Esophagus squamous epithelium (tissue), 5 donors: ENCODE measurements around the gene NLGN1. TPM values are rescaled to one million over a fixed set of nuclear protein-coding genes. Genes with fewer than 3 reads are reported as not detected.

Experiments
- DNase-seq: peaks from one replicate; lab custom pipeline; 2025; lab: John Stamatoyannopoulos, UW
- H3K27ac ChIP-seq, 4 donors: fragments of 200-600 bp; sonication (generic); one replicate each; pipeline ENCODE4 v1.5.1; 2016 to 2019; ENCODE audit warnings: mild to moderate bottlenecking in 1 of 4
- H3K27me3 ChIP-seq, 4 donors: fragments of 200-600 bp; sonication (generic); 1 replicate in 3 of 4; 2 replicates in 1 of 4; pipeline versions ENCODE4 v1.5.1 to v1.6.0; 2017 to 2021; ENCODE audit warnings: antibody characterized with exemption in 1 of 4
- H3K36me3 ChIP-seq, 3 donors: fragments of 200-600 bp; sonication (generic); one replicate each; pipeline ENCODE4 v1.5.1; 2016 to 2019
- H3K4me1 ChIP-seq, 3 donors: fragments of 200-600 bp; sonication (generic); one replicate each; pipeline ENCODE4 v1.5.1; 2017 to 2019
- H3K4me3 ChIP-seq, 4 donors: fragments of 200-600 bp; sonication (generic); 1 replicate in 3 of 4; 2 replicates in 1 of 4; pipeline ENCODE4 v1.5.1; 2016 to 2019; ENCODE audit warnings: mild to moderate bottlenecking in 2 of 4, moderate library complexity in 1 of 4
- H3K9me3 ChIP-seq, 3 donors: fragments of 200-600 bp; sonication (generic); one replicate each; pipeline ENCODE4 v1.5.1; 2016 to 2019
- CTCF ChIP-seq, 6 experiments: fragments of 450-650 bp in 4 of 6; fragments of 200-600 bp in 2 of 6; sonication (generic) in 2 of 6; IDR thresholded peaks; one replicate each; pipeline ENCODE4 v1.5.1; 2016 to 2019; ENCODE audit warnings: antibody characterized with exemption in 6 of 6, mild to moderate bottlenecking in 4 of 6, moderate library complexity in 4 of 6
- POLR2A ChIP-seq, 4 donors: fragments of 450-650 bp; IDR thresholded peaks; one replicate each; pipeline ENCODE4 v1.6.1; 2017; ENCODE audit warnings: antibody characterized with exemption in 4 of 4, mild to moderate bottlenecking in 4 of 4, moderate library complexity in 3 of 4
- WGBS, 2 donors: methylation state at CpG; one replicate each; pipeline ENCODE4 v1.1.5; 2018; 5-methylcytosine and 5-hydroxymethylcytosine counted together
- intact Hi-C: fragments of 100-400 bp; cut with DNase I; formaldehyde crosslinking; loops from one replicate; pipeline ENCODE4 v1.15.0; 2022
- total RNA-seq, 4 donors: library from RNA; depleted of rRNA; stranded (reverse); fragments of >200 nt; gene quantifications; one replicate each; pipeline ENCODE4 v1.1.0, GENCODE V29; 2016
- donor health status: DM: yes; HTN: yes; CAD: no.

Gene NLGN1
- total RNA-seq, 4 donors from 2014 or later, result 0.34 to 12.6 (median 2.9) TPM

DNA sequence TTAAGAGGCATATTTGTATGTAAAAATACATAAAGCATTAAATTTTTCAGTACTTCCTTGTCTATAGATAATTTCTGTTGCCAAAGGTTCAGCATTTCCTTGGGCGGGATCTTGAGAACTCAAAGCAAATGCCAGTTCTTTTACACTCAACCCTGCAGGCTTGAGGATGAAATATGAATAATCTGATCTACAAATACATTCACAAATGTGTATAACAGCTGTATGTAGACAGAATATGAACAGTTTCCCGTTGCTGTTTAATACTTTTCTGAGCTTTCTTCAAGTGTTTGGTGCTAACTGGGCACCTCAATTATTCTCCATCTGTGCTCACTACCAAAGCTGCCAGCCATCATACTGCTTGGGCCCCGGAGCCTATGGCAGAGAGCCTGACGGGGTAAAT is 661.3 kb downstream of the NLGN1 start:
- no peak for TF ChIP-seq POLR2A (IDR thresholded peaks at IDR 0.05)
- no peak for TF ChIP-seq CTCF (IDR thresholded peaks at IDR 0.05)
- Histone ChIP-seq H3K27ac (no peak overlapping the region), H3K27me3 (no peaks in the 10 kb centered on the region), H3K9me3 (peaks cover 0 to 5% (median 0%) of the 10 kb centered on the region in 3 donors), H3K4me3 (no peak overlapping the region), H3K4me1 (no peaks in the 10 kb centered on the region), H3K36me3 (no peaks in the 10 kb centered on the region)
- no peak for DNase-seq
- WGBS, 2 donors, result 70 to 73% methylated on average over 3 to 4 of the region's 4 CpGs
- intact Hi-C loops, result no loop called here

- Histone ChIP-seq H3K4me1 (no peaks in the 10 kb centered on the region), H3K27me3 (no peaks in the 10 kb centered on the region), H3K4me3 (no peak overlapping the region), H3K9me3 (peaks cover 0 to 5% (median 0%) of the 10 kb centered on the region in 3 donors), H3K36me3 (no peaks in the 10 kb centered on the region), H3K27ac (no peak overlapping the region)
- TF ChIP-seq POLR2A (IDR thresholded peaks at IDR 0.05) (no peak), CTCF (IDR thresholded peaks at IDR 0.05) (no peak)
- intact Hi-C loops, result no loop called here
- 37 to 63% methylated on average over 2 of the region's 2 CpGs for WGBS, 2 donors
- DNase-seq, result no peak
Observed at GRCh38 chr3:174060431-174060830, 662.9 kb downstream of the NLGN1 start.

DNA sequence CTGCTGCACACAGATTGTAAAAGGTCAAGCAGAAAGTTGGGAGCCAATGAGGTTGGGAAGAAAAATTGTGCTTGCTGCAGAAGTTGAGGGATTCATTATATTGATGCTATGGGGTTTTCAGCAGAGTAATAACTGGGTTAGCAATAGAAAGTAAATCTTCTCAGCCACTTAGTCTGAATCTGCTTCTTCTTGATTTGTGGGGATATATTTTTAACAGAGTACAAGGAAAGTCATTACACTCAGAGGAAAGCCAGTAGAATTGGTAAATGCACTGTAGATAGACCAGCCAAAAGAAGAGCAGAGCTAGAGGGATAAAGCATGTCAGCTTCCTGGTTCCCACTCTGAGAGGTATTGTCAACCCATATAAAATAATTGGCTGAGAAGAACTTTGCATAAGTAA is 663.6 kb downstream of the NLGN1 start:
- intact Hi-C loops, result no loop called here
- TF ChIP-seq POLR2A (IDR thresholded peaks at IDR 0.05), result no peak
- no peak for TF ChIP-seq CTCF (IDR thresholded peaks at IDR 0.05)
- H3K36me3 ChIP-seq, result no peaks in the 10 kb centered on the region

GRCh38 chr3:174061731-174062130 is 664.2 kb downstream of the NLGN1 start:
- H3K9me3 ChIP-seq, result peaks cover 0 to 5% (median 0%) of the 10 kb centered on the region in 3 donors
- no peak for TF ChIP-seq CTCF (IDR thresholded peaks at IDR 0.05)
- TF ChIP-seq POLR2A (IDR thresholded peaks at IDR 0.05), result no peak
- intact Hi-C loops, result no loop called here
- no peaks in the 10 kb centered on the region for H3K27me3 ChIP-seq
- no peaks in the 10 kb centered on the region for H3K36me3 ChIP-seq
- no peak overlapping the region for H3K27ac ChIP-seq
- DNase-seq, result no peak
- H3K4me3 ChIP-seq, result no peak overlapping the region
- H3K4me1 ChIP-seq, result no peaks in the 10 kb centered on the region
- 90 to 94% methylated on average over 1 of the region's 1 CpG for WGBS, 2 donors

More for the DNA sequence above, 663.6 kb downstream of the NLGN1 start:
- no peaks in the 10 kb centered on the region for H3K4me1 ChIP-seq
- DNase-seq, result no peak
- no peaks in the 10 kb centered on the region for H3K27me3 ChIP-seq
- H3K4me3 ChIP-seq, result no peak overlapping the region
- H3K9me3 ChIP-seq, result peaks cover 0 to 5% (median 0%) of the 10 kb centered on the region in 3 donors
- no peak overlapping the region for H3K27ac ChIP-seq

DNA sequence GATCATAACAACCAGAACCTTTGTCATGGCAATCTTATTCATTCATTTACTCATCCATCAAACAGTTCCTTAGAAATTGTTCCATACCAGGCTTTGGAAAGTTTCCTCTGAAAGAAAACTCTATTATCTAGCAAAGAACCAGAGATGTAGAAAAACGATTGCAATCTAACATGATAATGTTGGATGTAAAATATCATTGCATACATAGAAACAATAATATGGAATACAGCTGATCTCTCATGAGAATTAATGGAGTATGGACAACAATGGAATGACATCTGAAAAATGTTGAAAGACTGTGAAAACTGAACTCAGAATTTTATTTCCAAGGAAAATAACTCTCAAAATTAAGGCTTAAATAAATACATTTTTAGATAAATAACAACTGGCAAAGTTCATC is 665.4 kb downstream of the NLGN1 start:
- H3K9me3 ChIP-seq, result peaks cover 0 to 5% (median 0%) of the 10 kb centered on the region in 3 donors

More for the DNA sequence above, 665.4 kb downstream of the NLGN1 start:
- H3K36me3 ChIP-seq, result no peaks in the 10 kb centered on the region
- H3K4me1 ChIP-seq, result no peaks in the 10 kb centered on the region
- H3K4me3 ChIP-seq, result no peak overlapping the region
- no peak for TF ChIP-seq CTCF (IDR thresholded peaks at IDR 0.05)
- TF ChIP-seq POLR2A (IDR thresholded peaks at IDR 0.05), result no peak
- intact Hi-C loops, result no loop called here
- DNase-seq, result no peak
- H3K27ac ChIP-seq, result no peak overlapping the region
- WGBS, 2 donors, result 56 to 65% methylated on average over 1 of the region's 1 CpG
- H3K27me3 ChIP-seq, result no peaks in the 10 kb centered on the region
